DMS 273 treated with DMSO at 0.1 percent for 48 hours (cell line): Measurements from ENCODE around the gene UQCRC1.

Experiments used
- DNase-seq: peaks from one replicate; lab custom pipeline; 2025; lab: John Stamatoyannopoulos, UW

Gene UQCRC1

GRCh38 chr3:48609088-48610005, at the start of gene UQCRC1:
TSS of gene UQCRC1 (minus strand) at chr3:48609646. CDS start at chr3:48609620, 26 bp downstream.
- DNase-seq: peak; percentile 62

GRCh38 chr3:48656841-48657281, 47.4 kb upstream of the UQCRC1 start:
- no peak for DNase-seq

GRCh38 chr3:48656061-48656840, 46.8 kb upstream of the UQCRC1 start:
- no peak for DNase-seq

GRCh38 chr3:48655606-48656005, 46.2 kb upstream of the UQCRC1 start:
- DNase-seq: no peak

- DNase-seq: no peak
Observed at GRCh38 chr3:48655063-48655462, 45.6 kb upstream of the UQCRC1 start.

- no peak for DNase-seq
Observed at GRCh38 chr3:48652923-48653715, 43.7 kb upstream of the UQCRC1 start.

- DNase-seq: no peak
Observed at GRCh38 chr3:48651771-48652170, 42.3 kb upstream of the UQCRC1 start.

- DNase-seq: no peak
Observed at GRCh38 chr3:48650723-48651122, 41.3 kb upstream of the UQCRC1 start.

GRCh38 chr3:48648188-48648850, 38.9 kb upstream of the UQCRC1 start:
- DNase-seq: no peak

- no peak for DNase-seq
Observed at GRCh38 chr3:48647714-48648113, 38.3 kb upstream of the UQCRC1 start.

GRCh38 chr3:48644898-48645760, 35.7 kb upstream of the UQCRC1 start:
- DNase-seq: no peak

GRCh38 chr3:48642605-48643004, 33.2 kb upstream of the UQCRC1 start:
- DNase-seq: no peak

- no peak for DNase-seq
Observed at GRCh38 chr3:48641396-48641795, 31.9 kb upstream of the UQCRC1 start.

GRCh38 chr3:48639944-48640606, 30.6 kb upstream of the UQCRC1 start:
- no peak for DNase-seq

GRCh38 chr3:48637305-48637704, 27.9 kb upstream of the UQCRC1 start:
- DNase-seq: no peak

- no peak for DNase-seq
Observed at GRCh38 chr3:48636149-48636655, 26.8 kb upstream of the UQCRC1 start.

GRCh38 chr3:48635222-48636021, 26.0 kb upstream of the UQCRC1 start, which contains the start of gene SLC26A6:
TSS of gene SLC26A6 (minus strand) at chr3:48635461. CDS start at chr3:48635393, 68 bp downstream.
- DNase-seq: peak; percentile 63

GRCh38 chr3:48634661-48635221, 25.3 kb upstream of the UQCRC1 start:
- no peak for DNase-seq
